IMR-90 (cell line): ENCODE measurements around the gene KDM4E. TPM values are rescaled to one million over a fixed set of nuclear protein-coding genes. Genes with fewer than 3 reads are reported as not detected.

ENCODE experiments used
- ATAC-seq: fragments of 200-7000 bp; cut with Tn5 transposase; 2 replicates; pipeline ENCODE4 v1.9.1; 2020; ENCODE audit warnings: low read depth, mild to moderate bottlenecking, moderate library complexity
- BruUV-seq: library from RNA; stranded (reverse); fragments of 400-500 nt; replicated peaks from 2 replicates; lab custom pipeline; 2021; lab: Mats Ljungman, UMichigan
- CTCF ChIA-PET: fragments of 300-600 bp; formaldehyde crosslinking; extraction: SDS; loops from one replicate; lab custom pipeline; 2021; ENCODE audit warnings: antibody characterized with exemption; lab: Yijun Ruan, JAX
- POLR2A ChIA-PET: fragments of 300-600 bp; sonication (Branson Sonifier 250); formaldehyde crosslinking; loops from one replicate; lab custom pipeline; 2022; ENCODE audit warnings: antibody characterized with exemption; ENCODE audit not compliant: unreplicated experiment; lab: Charles Lee
- DNase-seq: peaks from one replicate; pipeline ENCODE4 v3.0.0; 2013
- H2AFZ ChIP-seq: replicated peaks from 2 replicates; pipeline ENCODE3; 2013; ENCODE audit warnings: low read length, mild to moderate bottlenecking; ENCODE audit not compliant: poor library complexity
- H2AK5ac ChIP-seq: 2 replicates; pipeline ENCODE4 v1.6.1; 2013; ENCODE audit warnings: low read depth, low read length, inconsistent platforms
- H2AK9ac ChIP-seq: replicated peaks from 2 replicates; pipeline ENCODE3; 2013; ENCODE audit warnings: mild to moderate bottlenecking, low read depth, low read length, moderate library complexity; ENCODE audit not compliant: poor library complexity
- H2BK120ac ChIP-seq: 2 replicates; pipeline ENCODE4 v1.6.1; 2013; ENCODE audit warnings: low read depth, low read length, inconsistent platforms
- H2BK15ac ChIP-seq: 3 replicates; pipeline ENCODE4 v1.6.1; 2013; ENCODE audit warnings: low read depth, low read length, inconsistent platforms
- H2BK20ac ChIP-seq: 2 replicates; pipeline ENCODE4 v1.6.1; 2013; ENCODE audit warnings: low read depth, mild to moderate bottlenecking, inconsistent platforms, low read length, moderate library complexity
- H2BK5ac ChIP-seq: 2 replicates; pipeline ENCODE4 v1.6.1; 2013; ENCODE audit warnings: mild to moderate bottlenecking, low read depth, low read length, inconsistent platforms; ENCODE audit not compliant: poor library complexity, severe bottlenecking
- H3K14ac ChIP-seq: replicated peaks from 2 replicates; pipeline ENCODE4 v1.6.1; 2013; ENCODE audit warnings: low read depth, low read length, inconsistent platforms
- H3K18ac ChIP-seq: 2 replicates; pipeline ENCODE4 v1.6.1; 2013; ENCODE audit warnings: low read depth, low read length, control low read depth
- H3K23ac ChIP-seq: 2 replicates; pipeline ENCODE4 v1.6.1; 2013; ENCODE audit warnings: low read depth, low read length, inconsistent platforms
- H3K27ac ChIP-seq: 2 replicates; pipeline ENCODE4 v1.5.1; 2013; ENCODE audit warnings: mild to moderate bottlenecking, control low read depth, low read length; ENCODE audit not compliant: insufficient read depth
- H3K27me3 ChIP-seq: 2 replicates; pipeline ENCODE4 v1.6.1; 2013; ENCODE audit warnings: low read length; ENCODE audit not compliant: control insufficient read depth, insufficient read depth
- H3K36me3 ChIP-seq: 2 replicates; pipeline ENCODE4 v1.6.1; 2013; ENCODE audit warnings: low read length, mixed read lengths; ENCODE audit not compliant: control insufficient read depth, insufficient read depth
- H3K4ac ChIP-seq: 2 replicates; pipeline ENCODE4 v1.6.1; 2013; ENCODE audit warnings: low read depth, low read length, inconsistent platforms
- H3K4me1 ChIP-seq: 2 replicates; pipeline ENCODE4 v1.6.1; 2013; ENCODE audit warnings: low read length, mixed read lengths; ENCODE audit not compliant: control insufficient read depth, insufficient read depth
- H3K4me2 ChIP-seq: 2 replicates; pipeline ENCODE4 v1.6.1; 2013; ENCODE audit warnings: low read depth, mild to moderate bottlenecking, control low read depth, low read length, moderate library complexity
- H3K4me3 ChIP-seq: 2 replicates; pipeline ENCODE4 v1.5.1; 2013; ENCODE audit warnings: low read depth, mild to moderate bottlenecking, control low read depth, low read length, moderate library complexity; ENCODE audit not compliant: insufficient read depth
- H3K56ac ChIP-seq: 2 replicates; pipeline ENCODE4 v1.6.1; 2013; ENCODE audit warnings: low read length, inconsistent platforms; ENCODE audit not compliant: insufficient read depth; ENCODE audit errors: extremely low read depth
- H3K79me1 ChIP-seq, 2 experiments: 2 replicates each; pipeline ENCODE4 v1.6.1; 2013; ENCODE audit warnings: low read length in 2 of 2, inconsistent platforms in 1 of 2, low read depth in 1 of 2
- H3K9ac ChIP-seq: 2 replicates; pipeline ENCODE4 v1.6.1; 2013; ENCODE audit warnings: low read depth, low read length, control low read depth
- H3K9me1 ChIP-seq: 2 replicates; pipeline ENCODE4 v1.6.1; 2013; ENCODE audit warnings: low read length, inconsistent platforms; ENCODE audit not compliant: insufficient read depth
- H3K9me3 ChIP-seq: 2 replicates; pipeline ENCODE4 v1.6.1; 2013; ENCODE audit warnings: low read length; ENCODE audit not compliant: control insufficient read depth, insufficient read depth
- H4K20me1 ChIP-seq: 2 replicates; pipeline ENCODE4 v1.6.1; 2013; ENCODE audit warnings: low read length, inconsistent platforms; ENCODE audit not compliant: insufficient read depth
- H4K5ac ChIP-seq: 2 replicates; pipeline ENCODE4 v1.6.1; 2013; ENCODE audit warnings: mild to moderate bottlenecking, low read depth, low read length, control low read depth
- H4K8ac ChIP-seq, 2 experiments: 2 replicates each; pipeline ENCODE4 v1.6.1; 2013; ENCODE audit warnings: low read depth in 2 of 2, low read length in 2 of 2, control low read depth in 1 of 2, inconsistent platforms in 1 of 2
- H4K91ac ChIP-seq: 2 replicates; pipeline ENCODE4 v1.6.1; 2013; ENCODE audit warnings: low read depth, low read length, inconsistent platforms; ENCODE audit not compliant: insufficient read depth
- BHLHE40 ChIP-seq: fragments of 150-350 bp; IDR thresholded peaks from 2 replicates; pipeline ENCODE4 v1.6.1; 2016; ENCODE audit warnings: mild to moderate bottlenecking, low read depth, low read length
- CHD1 ChIP-seq: IDR thresholded peaks from 2 replicates; pipeline ENCODE4 v1.6.1; 2012; ENCODE audit warnings: low read depth, low read length, improper control_type of control experiment
- FOS ChIP-seq: fragments of 150-350 bp; IDR thresholded peaks from 2 replicates; pipeline ENCODE4 v1.6.1; 2016; ENCODE audit warnings: low read depth, low read length
- MAFK ChIP-seq: IDR thresholded peaks from 2 replicates; pipeline ENCODE4 v1.6.1; 2012; ENCODE audit warnings: low read depth, low read length, improper control_type of control experiment
- MAZ ChIP-seq: IDR thresholded peaks from 2 replicates; pipeline ENCODE4 v1.6.1; 2012; ENCODE audit warnings: low read depth, mild to moderate bottlenecking, low read length, improper control_type of control experiment, moderate library complexity, borderline replicate concordance
- MXI1 ChIP-seq: IDR thresholded peaks from 2 replicates; pipeline ENCODE4 v1.6.1; 2012; ENCODE audit warnings: low read depth, mild to moderate bottlenecking, low read length, moderate library complexity, borderline replicate concordance
- POLR2A ChIP-seq: IDR thresholded peaks from 2 replicates; pipeline ENCODE4 v1.6.1; 2012; ENCODE audit warnings: mild to moderate bottlenecking, low read depth, low read length
- RAD21 ChIP-seq: IDR thresholded peaks from 2 replicates; pipeline ENCODE4 v1.6.1; 2012; ENCODE audit warnings: low read length, improper control_type of control experiment
- SMC3 ChIP-seq: fragments of 150-350 bp; IDR thresholded peaks from 2 replicates; pipeline ENCODE4 v1.6.1; 2016; ENCODE audit warnings: low read depth, mild to moderate bottlenecking, antibody characterized with exemption, low read length, moderate library complexity
- WGBS, 2 experiments: methylation state at CpG; one replicate each; pipeline versions ENCODE4 v1.1.5 to v1.1.7; 2013; ENCODE audit warnings: missing lambda C conversion rate in 2 of 2; ENCODE audit not compliant: insufficient read length in 1 of 2; ENCODE audit errors: extremely low coverage in 2 of 2; 5-methylcytosine and 5-hydroxymethylcytosine counted together
- dilution Hi-C: fragments of 300-500 bp; cut with HindIII; formaldehyde crosslinking; loops from one replicate; pipeline ENCODE4 v1.14.3; 2018; ENCODE audit warnings: low sequenced_read_pairs; ENCODE audit not compliant: unreplicated experiment
- in situ Hi-C: fragments of 300-500 bp; cut with MboI; formaldehyde crosslinking; loops from 3 replicates; pipeline ENCODE4 v1.14.3; 2019; ENCODE audit warnings: low sequenced_read_pairs, inconsistent platforms, mixed read lengths
- intact Hi-C: fragments of 100-400 bp; cut with micrococcal nuclease; formaldehyde crosslinking; loops from 2 replicates; pipeline ENCODE4 v1.10.0; 2022
- polyA plus RNA-seq, 3 experiments: library from polyadenylated mRNA; depleted of rRNA; stranded (reverse); fragments of >200 nt; gene quantifications; 2 replicates each; pipeline ENCODE4 v1.2.3, GENCODE V29; 2012; ENCODE audit warnings: low replicate concordance in 1 of 3
- total RNA-seq: library from RNA; depleted of rRNA; stranded (reverse); fragments of >200 nt; gene quantifications from 2 replicates; pipeline ENCODE4 v1.2.3, GENCODE V29; 2012

Gene KDM4E
- total and polyA plus RNA-seq, 2 of the 4 experiments (the other 2 are of a cell fraction), result not detected

DNA sequence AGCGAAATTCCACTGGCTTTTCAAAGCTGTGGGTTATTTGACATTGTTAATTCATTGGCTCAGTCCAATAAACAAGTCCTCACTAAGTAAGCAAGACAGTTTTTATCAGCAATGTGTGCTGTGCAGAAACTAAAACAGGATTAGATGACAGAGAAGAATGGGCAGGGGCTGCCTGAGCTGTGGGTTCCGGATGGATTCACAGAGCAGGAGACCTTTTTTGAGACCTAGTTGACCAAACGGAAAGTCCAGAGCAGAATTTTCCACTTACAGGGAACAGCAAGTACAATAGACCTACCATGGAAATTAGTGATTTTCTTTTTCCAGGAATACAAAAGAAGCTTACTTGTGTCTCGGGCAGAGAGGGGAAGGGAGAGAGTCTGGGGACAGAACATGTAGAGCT, 19.0 kb downstream of the KDM4E start:
- H2AK5ac ChIP-seq, result no peak overlapping the region
- dilution Hi-C loops (no loop called here), in situ Hi-C loops (no loop called here), intact Hi-C loops (no loop called here)
- H2BK15ac ChIP-seq, result no peak overlapping the region
- no peak overlapping the region for H4K91ac ChIP-seq
- no peaks in the 10 kb centered on the region for H4K20me1 ChIP-seq
- H3K14ac ChIP-seq, result no peak overlapping the region
- no peak overlapping the region for H2BK5ac ChIP-seq
- no TSS peak for BruUV-seq
- POLR2A ChIA-PET, result no interaction called here
- no peak overlapping the region for H3K4me3 ChIP-seq
- ATAC-seq, result no peak
- TF ChIP-seq CHD1 (no peak), POLR2A (no peak), MAZ (no peak), MXI1 (no peak), FOS (no peak), RAD21 (no peak), MAFK (no peak), BHLHE40 (no peak), SMC3 (no peak)
- H4K8ac ChIP-seq, result no peak overlapping the region
- no peak overlapping the region for H2BK20ac ChIP-seq
- no peaks in the 10 kb centered on the region for H3K9me3 ChIP-seq
- no peak overlapping the region for H4K5ac ChIP-seq
- no peak overlapping the region for H2AFZ ChIP-seq
- no peak overlapping the region for H3K27ac ChIP-seq
- no peak overlapping the region for H3K23ac ChIP-seq
- no peak overlapping the region for H2AK9ac ChIP-seq
- no peak overlapping the region for H3K4ac ChIP-seq
- no peak overlapping the region for H2BK120ac ChIP-seq
- peaks cover 26% of the 10 kb centered on the region for H3K27me3 ChIP-seq
- no peaks in the 10 kb centered on the region for H3K9me1 ChIP-seq
- DNase-seq, result no peak
- H3K18ac ChIP-seq, result no peak overlapping the region
- H3K79me1 ChIP-seq, result no peaks in the 10 kb centered on the region
- no CpG with 5 or more reads among the region's 4 CpGs for WGBS, 2 experiments
- H3K9ac ChIP-seq, result no peak overlapping the region
- H3K56ac ChIP-seq, result no peak overlapping the region
- H3K4me1 ChIP-seq, result no peaks in the 10 kb centered on the region
- no peak overlapping the region for H3K4me2 ChIP-seq
- H3K36me3 ChIP-seq, result no peaks in the 10 kb centered on the region
- CTCF ChIA-PET, result no interaction called here
